Activated CD4-positive, alpha-beta T cell treated with anti-CD3 and anti-CD28 coated beads, Interleukin-2, amount 10 ng/mL, durations not matched to agents 7 days and 5 days (primary cell): ENCODE data around the gene TYW1B. TPM values are rescaled to one million over a fixed set of nuclear protein-coding genes. Genes with fewer than 3 reads are reported as not detected.
"Not testable (repeated sequence)": the region's sequence is repeated elsewhere in the genome, so short reads cannot be mapped to it uniquely, and the experiment has no call there.

Experiments
- CTCF ChIA-PET: fragments of 350-600 bp; sonication (Branson Sonifier 250); formaldehyde crosslinking; loops from one replicate; lab custom pipeline; 2021; ENCODE audit warnings: antibody characterized with exemption; lab: Charles Lee
- POLR2A ChIA-PET: fragments of 350-600 bp; sonication (Branson Sonifier 250); formaldehyde crosslinking; loops from one replicate; lab custom pipeline; 2021; ENCODE audit warnings: antibody characterized with exemption; lab: Charles Lee
- DNase-seq: peaks from one replicate; pipeline ENCODE4 v3.0.0-alpha.2; 2020
- H3K27ac Mint-ChIP-seq: one replicate; pipeline ENCODE4 v1.8.0; 2021; ENCODE audit warnings: mild to moderate bottlenecking, moderate library complexity, mixed read lengths
- H3K27me3 Mint-ChIP-seq: one replicate; pipeline ENCODE4 v1.8.0; 2021; ENCODE audit warnings: mixed read lengths
- H3K36me3 Mint-ChIP-seq: one replicate; pipeline ENCODE4 v1.8.0; 2021; ENCODE audit warnings: low read depth, mixed read lengths
- H3K4me1 Mint-ChIP-seq: one replicate; pipeline ENCODE4 v1.8.0; 2021; ENCODE audit warnings: mixed read lengths
- H3K4me3 Mint-ChIP-seq: one replicate; pipeline ENCODE4 v1.8.0; 2021; ENCODE audit warnings: mild to moderate bottlenecking, moderate library complexity, mixed read lengths
- H3K9me3 Mint-ChIP-seq: one replicate; pipeline ENCODE4 v1.8.0; 2021; ENCODE audit warnings: mixed read lengths
- total RNA-seq, 2 experiments: library from RNA; stranded (reverse); gene quantifications; one replicate each; pipeline ENCODE4 v1.2.3, GENCODE V29; 2021

TYW1B gene
- total RNA-seq, 2 experiments from 2014 or later, result 4.5 to 4.6 TPM

DNA sequence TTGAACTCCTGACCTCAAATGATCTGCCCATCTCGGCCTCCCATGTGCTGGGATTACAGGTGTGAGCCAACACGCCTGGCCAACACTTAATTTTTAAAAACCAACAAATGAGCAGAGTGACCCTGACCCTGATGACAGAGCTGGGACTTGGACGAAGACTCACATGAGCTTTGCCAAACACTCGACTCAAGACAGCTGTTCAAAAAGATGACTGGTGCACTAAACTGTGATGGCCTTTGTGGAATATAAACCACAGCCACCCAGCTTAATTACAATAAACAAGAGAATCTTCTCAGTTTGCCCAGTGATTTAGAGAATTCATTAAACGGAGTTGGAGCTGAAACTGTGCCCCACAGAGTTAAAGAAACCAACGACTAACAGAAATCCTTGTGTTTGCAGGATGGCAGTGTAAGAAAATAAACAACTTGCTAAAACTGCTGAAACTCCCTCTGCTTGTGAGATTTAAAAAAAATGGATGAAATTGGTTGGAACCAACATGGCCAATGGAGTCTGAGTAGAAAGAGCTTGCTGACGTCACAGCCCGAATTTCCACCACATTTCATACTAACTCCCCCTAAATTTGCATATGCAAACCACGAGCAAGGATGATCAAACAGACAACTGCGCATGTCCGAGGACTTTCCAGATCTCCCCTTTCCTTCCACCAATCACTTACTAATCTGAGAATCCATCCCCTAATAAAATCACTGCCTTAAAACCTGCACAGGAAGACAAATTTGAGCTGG is 209.4 kb downstream of the TYW1B start:
- H3K36me3 Mint-ChIP-seq, result peaks cover 13% of the 10 kb centered on the region
- DNase-seq, CTCF ChIA-PET, H3K4me3 Mint-ChIP-seq, H3K4me1 Mint-ChIP-seq, H3K27ac Mint-ChIP-seq, POLR2A ChIA-PET, H3K9me3 Mint-ChIP-seq, H3K27me3 Mint-ChIP-seq: not testable (repeated sequence)

DNA sequence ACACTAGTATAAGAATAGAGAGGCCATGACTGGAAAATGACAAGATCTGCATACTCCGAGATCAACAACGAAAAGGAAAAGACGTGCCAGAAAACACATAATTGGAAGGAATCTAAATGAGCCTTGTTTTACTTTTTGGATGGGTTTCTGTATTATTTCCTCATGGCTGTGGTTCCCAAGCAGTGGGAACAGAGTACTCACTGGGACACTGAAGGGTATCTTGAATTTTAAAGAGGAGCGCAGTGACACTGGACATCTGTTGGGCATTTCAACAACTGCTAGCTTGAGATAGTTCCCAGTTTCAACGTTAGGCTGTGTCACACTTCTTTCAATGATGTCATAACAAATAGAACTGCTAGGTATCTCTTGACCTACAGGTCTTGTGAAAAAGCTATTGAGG is 218.2 kb downstream of the TYW1B start:
- H3K9me3 Mint-ChIP-seq, H3K27ac Mint-ChIP-seq, H3K36me3 Mint-ChIP-seq, DNase-seq, CTCF ChIA-PET, H3K27me3 Mint-ChIP-seq, H3K4me1 Mint-ChIP-seq, POLR2A ChIA-PET, H3K4me3 Mint-ChIP-seq: not testable (repeated sequence)

DNA sequence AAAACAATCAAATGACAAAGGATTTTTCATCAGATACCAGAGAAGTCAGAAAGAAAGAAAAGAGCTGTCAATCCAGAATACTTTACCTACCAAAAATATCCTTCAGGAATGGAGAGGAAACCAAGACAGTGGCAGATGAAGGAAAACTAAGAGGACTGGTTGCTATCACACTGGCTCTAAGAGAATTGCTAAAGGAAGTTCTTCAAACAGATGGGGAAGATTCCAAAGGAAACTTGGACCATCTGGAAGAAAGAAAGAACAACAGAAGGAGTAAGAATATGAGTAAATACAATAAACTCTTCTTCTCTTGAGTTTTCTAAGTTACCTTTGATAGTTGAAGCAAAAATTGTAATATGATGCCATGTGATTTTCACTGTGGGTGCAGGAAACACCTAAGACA is 220.0 kb downstream of the TYW1B start:
- H3K36me3 Mint-ChIP-seq, H3K9me3 Mint-ChIP-seq, H3K4me3 Mint-ChIP-seq, CTCF ChIA-PET, H3K27ac Mint-ChIP-seq, DNase-seq, H3K27me3 Mint-ChIP-seq, H3K4me1 Mint-ChIP-seq, POLR2A ChIA-PET: not testable (repeated sequence)

DNA sequence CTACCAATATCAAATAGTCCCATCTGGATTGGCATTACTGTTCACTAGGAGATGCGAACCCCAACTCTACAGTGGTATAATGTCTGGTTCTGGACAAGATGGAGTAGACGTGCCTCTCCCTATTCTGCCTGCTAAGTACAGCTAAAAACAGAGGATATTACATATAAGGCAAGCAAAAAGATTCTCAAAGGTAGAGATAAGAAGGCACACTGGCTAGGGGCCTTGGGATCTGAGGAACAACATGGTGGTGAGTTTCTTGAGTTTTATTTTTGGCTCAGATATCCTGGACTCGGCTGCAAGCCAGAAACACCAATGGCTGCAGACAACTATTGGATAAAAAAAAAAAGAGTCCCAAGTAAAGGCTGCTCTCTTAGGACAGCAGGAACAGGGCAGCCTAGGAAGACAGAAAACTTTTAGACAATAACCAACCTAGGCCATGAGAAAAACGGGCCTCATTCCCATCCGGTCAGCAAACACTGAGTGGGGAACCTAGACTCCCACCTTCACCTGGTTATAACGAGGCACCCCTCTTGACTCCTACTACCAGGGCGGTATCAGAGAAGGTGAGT is 222.1 kb downstream of the TYW1B start:
- H3K36me3 Mint-ChIP-seq, POLR2A ChIA-PET, H3K4me3 Mint-ChIP-seq, H3K27ac Mint-ChIP-seq, DNase-seq, H3K9me3 Mint-ChIP-seq, H3K4me1 Mint-ChIP-seq, H3K27me3 Mint-ChIP-seq, CTCF ChIA-PET: not testable (repeated sequence)

DNA sequence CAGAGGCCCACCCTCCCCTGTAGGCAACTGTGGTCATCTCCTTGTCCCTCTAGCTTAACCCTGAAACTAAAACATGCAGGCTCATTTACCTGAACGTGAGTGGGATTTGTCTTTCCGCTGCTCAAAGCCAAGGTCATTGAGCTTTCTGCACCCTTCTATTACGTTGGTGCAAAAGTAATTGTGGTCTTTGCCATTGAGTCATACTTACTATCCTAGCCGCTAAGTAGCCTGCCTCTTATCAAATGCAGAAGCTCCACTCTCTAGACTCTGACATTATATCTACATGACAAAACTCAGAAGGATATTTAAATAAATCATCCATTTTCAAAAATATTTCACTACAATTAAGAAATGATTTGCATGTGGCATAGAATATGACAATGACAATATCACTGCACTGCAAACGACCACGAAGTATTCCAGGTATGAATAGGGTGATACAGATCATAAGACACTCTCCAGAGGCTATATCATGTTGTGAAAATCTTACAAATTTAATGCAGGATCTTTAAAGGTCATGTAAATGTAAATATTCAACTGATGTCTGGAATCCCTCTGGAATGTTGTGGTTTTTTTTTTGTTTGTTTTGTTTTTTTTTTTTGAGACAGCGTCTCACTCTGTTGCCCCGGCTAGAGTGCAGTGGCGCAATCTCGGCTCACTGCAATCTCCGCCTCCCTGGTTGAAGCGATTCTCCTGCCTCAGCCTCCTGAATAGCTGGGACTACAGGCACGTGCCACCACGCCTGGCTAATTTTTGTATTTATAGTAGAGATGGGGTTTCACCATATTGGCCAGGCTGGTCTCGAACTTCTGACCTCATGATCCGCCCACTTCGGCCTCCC is 223.0 kb downstream of the TYW1B start:
- DNase-seq, CTCF ChIA-PET, H3K27ac Mint-ChIP-seq: not testable (repeated sequence)

DNA sequence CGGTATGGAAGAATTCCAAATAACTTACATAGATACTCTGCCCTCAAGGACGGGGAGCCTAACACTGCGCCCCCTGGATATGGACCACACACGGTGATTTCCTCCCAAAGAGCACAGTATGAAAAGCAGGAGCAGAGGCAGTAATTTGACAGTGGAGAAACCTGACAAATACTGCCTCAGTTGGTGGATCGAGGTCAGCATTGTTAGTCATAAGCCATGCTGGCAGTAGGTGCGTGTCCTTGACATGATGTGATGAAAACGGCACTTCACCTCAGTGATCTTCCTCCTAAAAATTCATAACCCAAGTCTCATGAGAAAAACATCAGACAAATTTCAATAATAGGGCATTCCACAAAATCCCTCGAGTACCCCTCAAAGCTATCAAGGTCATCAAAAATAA is 224.5 kb downstream of the TYW1B start:
- H3K36me3 Mint-ChIP-seq, H3K27ac Mint-ChIP-seq, H3K4me3 Mint-ChIP-seq, H3K9me3 Mint-ChIP-seq, DNase-seq, CTCF ChIA-PET, H3K27me3 Mint-ChIP-seq, POLR2A ChIA-PET, H3K4me1 Mint-ChIP-seq: not testable (repeated sequence)

More for the DNA sequence above, 223.0 kb downstream of the TYW1B start:
- H3K9me3 Mint-ChIP-seq, H3K27me3 Mint-ChIP-seq, H3K4me3 Mint-ChIP-seq, H3K4me1 Mint-ChIP-seq, POLR2A ChIA-PET, H3K36me3 Mint-ChIP-seq: not testable (repeated sequence)

DNA sequence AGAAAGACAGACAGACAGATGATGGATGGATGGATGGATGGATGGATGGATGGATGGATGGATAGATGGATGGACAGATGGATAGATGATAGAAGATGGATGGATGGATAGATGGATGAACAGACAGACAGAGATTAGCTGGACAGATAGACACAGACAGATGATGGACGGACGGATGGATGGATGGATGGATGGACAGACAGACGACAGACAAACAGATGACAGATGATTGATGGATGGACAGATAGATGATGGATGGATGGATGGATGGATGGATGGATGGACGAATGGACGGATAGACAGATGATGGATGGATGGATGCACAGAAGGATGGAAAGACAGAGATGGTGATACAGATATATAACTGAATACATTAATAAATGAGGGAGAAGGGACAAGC is 224.9 kb downstream of the TYW1B start:
- Mint-ChIP-seq H3K27ac (no peak overlapping the region), H3K4me1 (peaks cover 2% of the 10 kb centered on the region), H3K27me3 (no peaks in the 10 kb centered on the region), H3K9me3 (no peaks in the 10 kb centered on the region), H3K36me3 (peaks cover 6% of the 10 kb centered on the region), H3K4me3 (no peak overlapping the region)
- no peak for DNase-seq
- CTCF ChIA-PET, result no interaction called here
- POLR2A ChIA-PET, result no interaction called here

DNA sequence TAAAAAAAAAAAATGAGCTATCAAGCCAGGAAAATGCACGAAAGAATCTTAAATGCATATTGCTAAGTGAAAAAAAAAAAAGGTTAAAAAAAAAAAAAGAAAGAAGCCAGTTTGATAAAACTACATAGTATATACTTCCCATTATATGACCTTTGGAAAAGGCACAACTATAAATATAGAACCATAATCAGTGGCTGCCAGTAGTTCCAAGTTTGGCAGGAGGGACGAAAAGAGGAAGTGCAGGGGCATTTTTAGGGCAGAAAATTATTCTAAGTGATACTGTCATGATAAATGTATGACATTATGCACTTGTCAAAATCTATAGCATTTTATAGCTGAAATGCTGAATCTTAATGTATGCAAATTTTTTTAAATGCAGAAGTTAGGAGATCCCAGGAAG is 226.3 kb downstream of the TYW1B start:
- H3K27ac Mint-ChIP-seq, DNase-seq, H3K27me3 Mint-ChIP-seq, POLR2A ChIA-PET, H3K4me1 Mint-ChIP-seq, H3K9me3 Mint-ChIP-seq, H3K36me3 Mint-ChIP-seq, H3K4me3 Mint-ChIP-seq: not testable (repeated sequence)
- CTCF ChIA-PET, result interaction anchor here (0.6 kb wide), 1 partner anchor 75 kb away, joined by 3 read pairs; no protein-coding TSS in a partner anchor

DNA sequence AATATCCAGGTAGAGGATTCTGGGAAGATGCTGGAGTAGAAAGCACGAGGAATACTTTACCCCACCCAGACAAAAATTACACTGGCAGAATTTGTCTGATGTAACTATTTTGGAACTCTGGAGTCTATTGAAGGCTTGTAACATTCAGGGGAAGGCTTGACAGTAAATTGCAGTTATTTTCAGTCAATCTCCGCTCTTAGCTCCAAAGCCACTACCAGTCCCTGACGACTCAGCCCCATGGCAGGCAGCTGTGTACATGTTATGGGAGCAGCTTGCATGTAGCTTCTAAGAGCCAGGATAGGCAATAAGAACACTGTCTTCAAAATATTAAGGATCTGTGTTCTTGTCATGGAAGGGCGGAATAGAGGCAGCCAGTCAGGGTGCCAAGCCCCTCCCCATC is 238.0 kb downstream of the TYW1B start:
- H3K9me3 Mint-ChIP-seq, result peaks cover 26% of the 10 kb centered on the region
- DNase-seq, CTCF ChIA-PET, H3K4me1 Mint-ChIP-seq, H3K27ac Mint-ChIP-seq, H3K4me3 Mint-ChIP-seq, POLR2A ChIA-PET, H3K27me3 Mint-ChIP-seq: not testable (repeated sequence)
- H3K36me3 Mint-ChIP-seq, result peaks cover 16% of the 10 kb centered on the region

DNA sequence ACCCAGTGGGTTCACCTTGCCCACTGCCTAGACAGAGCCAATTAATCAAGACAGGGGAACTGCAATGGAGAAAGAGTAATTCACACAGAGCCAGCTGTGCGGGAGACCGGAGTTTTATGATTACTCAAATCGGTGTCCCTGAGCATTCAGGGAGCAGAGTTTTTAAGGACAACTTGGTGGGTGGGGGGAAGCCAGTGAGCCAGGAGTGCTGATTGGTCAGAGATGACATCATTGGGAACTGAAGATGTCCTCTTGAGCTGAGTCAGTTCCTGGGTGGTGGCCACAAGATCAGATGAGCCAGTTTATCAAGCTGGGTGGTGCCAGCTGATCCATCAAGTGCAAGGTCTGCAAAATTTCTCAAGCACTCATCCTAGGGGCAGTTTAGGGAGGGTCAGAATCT is 240.7 kb downstream of the TYW1B start:
- H3K4me1 Mint-ChIP-seq, H3K27me3 Mint-ChIP-seq, DNase-seq, CTCF ChIA-PET, H3K27ac Mint-ChIP-seq, POLR2A ChIA-PET, H3K4me3 Mint-ChIP-seq: not testable (repeated sequence)
- Mint-ChIP-seq H3K9me3 (peaks cover 35% of the 10 kb centered on the region), H3K36me3 (peaks cover 16% of the 10 kb centered on the region)

DNA sequence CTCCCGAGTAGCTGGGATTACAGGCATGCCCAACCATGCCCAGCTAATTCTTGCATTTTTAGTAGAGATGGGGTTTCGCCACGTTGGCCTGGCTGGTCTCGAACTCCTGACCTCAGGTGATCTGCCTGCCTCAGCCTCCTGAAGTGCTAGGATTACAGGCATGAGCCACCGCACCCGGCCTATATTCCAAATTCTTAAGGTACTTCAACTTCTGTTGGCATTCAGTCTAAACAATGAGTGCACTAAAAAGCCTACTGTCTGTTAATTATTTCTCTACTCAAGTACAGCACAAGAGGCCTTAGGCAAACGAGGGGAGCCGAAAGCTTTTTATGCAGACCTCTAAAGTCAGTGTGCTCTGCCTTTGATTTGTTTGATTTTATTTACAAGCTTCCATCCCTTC is 243.4 kb downstream of the TYW1B start:
- H3K4me1 Mint-ChIP-seq, CTCF ChIA-PET, H3K36me3 Mint-ChIP-seq, H3K27me3 Mint-ChIP-seq, H3K4me3 Mint-ChIP-seq, POLR2A ChIA-PET, DNase-seq, H3K27ac Mint-ChIP-seq: not testable (repeated sequence)
- peaks cover 23% of the 10 kb centered on the region for H3K9me3 Mint-ChIP-seq

DNA sequence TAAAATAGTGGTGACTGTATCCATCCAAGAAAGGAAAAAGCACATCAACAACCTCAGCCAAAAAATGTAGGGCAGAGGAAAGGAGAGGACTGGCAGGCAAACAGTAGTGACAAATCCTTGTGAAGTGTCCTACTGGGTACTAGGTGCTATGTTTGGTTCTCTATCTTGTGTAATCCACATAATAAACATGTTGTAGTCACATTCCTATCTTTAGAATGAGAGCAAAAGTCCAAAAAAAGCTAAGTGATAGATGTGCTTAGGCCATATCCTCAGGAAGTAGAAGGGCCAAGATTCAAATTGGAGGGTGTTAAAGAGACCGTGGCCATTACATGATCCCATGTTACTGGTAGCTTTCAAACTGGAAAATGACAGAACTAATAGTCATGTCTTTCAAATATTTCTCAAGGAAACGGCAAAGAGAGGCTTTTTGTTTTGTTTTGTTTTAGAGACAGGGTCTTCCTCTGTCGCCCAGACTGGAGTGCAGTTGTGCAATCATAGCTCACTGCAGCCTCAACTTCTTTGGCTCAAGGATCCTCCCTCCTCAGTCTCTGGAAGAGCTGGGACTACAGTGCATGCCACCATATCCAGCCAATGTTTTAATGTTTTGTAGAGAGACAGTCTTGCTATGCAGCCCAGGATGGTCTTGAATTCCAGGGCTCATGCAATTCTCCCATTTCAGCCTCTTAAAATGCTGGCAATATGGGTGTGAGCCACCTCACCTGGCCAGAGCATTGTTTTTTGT is 244.2 kb downstream of the TYW1B start:
- H3K36me3 Mint-ChIP-seq, H3K27me3 Mint-ChIP-seq, H3K4me1 Mint-ChIP-seq, DNase-seq, POLR2A ChIA-PET, H3K4me3 Mint-ChIP-seq, H3K27ac Mint-ChIP-seq: not testable (repeated sequence)
- H3K9me3 Mint-ChIP-seq, result peaks cover 23% of the 10 kb centered on the region
- CTCF ChIA-PET, result interaction anchor here (0.6 kb wide), 1 partner anchor 130 kb away, joined by 4 read pairs; no protein-coding TSS in a partner anchor
